Smooth muscle cell (in vitro differentiated cells): ENCODE results near the gene AP2A2. TPM values are rescaled to one million over a fixed set of nuclear protein-coding genes. Genes with fewer than 3 reads are reported as not detected.

Source experiments
- DNase-seq: peaks from one replicate; lab custom pipeline; 2025; ENCODE audit not compliant: unreplicated experiment; lab: John Stamatoyannopoulos, UW
- H2AFZ ChIP-seq: fragments of 200-600 bp; sonication (generic); 2 replicates; pipeline ENCODE4 v1.6.0; 2016; ENCODE audit warnings: antibody characterized with exemption, low read depth, mild to moderate bottlenecking
- H3F3A ChIP-seq: fragments of 200-600 bp; sonication (generic); 2 replicates; pipeline ENCODE4 v1.6.0; 2017; ENCODE audit warnings: antibody characterized with exemption, low read depth
- H3K27ac ChIP-seq: fragments of 200-600 bp; sonication (generic); 2 replicates; pipeline ENCODE4 v1.5.1; 2016; ENCODE audit warnings: low read depth, mild to moderate bottlenecking
- H3K27me3 ChIP-seq: fragments of 200-600 bp; sonication (generic); 2 replicates; pipeline ENCODE4 v1.6.1; 2016; ENCODE audit warnings: low read depth, mild to moderate bottlenecking
- H3K36me3 ChIP-seq: fragments of 200-600 bp; sonication (generic); 2 replicates; pipeline ENCODE4 v1.5.1; 2016; ENCODE audit warnings: low read depth
- H3K4me1 ChIP-seq: fragments of 200-600 bp; sonication (generic); 2 replicates; pipeline ENCODE4 v1.5.1; 2016; ENCODE audit warnings: low read depth
- H3K4me2 ChIP-seq: fragments of 200-600 bp; sonication (generic); 2 replicates; pipeline ENCODE4 v1.6.0; 2016; ENCODE audit warnings: mild to moderate bottlenecking
- H3K4me3 ChIP-seq: fragments of 200-600 bp; sonication (generic); 2 replicates; pipeline ENCODE4 v1.5.1; 2016; ENCODE audit warnings: mild to moderate bottlenecking
- H3K79me2 ChIP-seq: fragments of 200-600 bp; sonication (generic); 2 replicates; pipeline ENCODE4 v1.6.0; 2016; ENCODE audit warnings: low read depth, mild to moderate bottlenecking
- H3K9ac ChIP-seq: fragments of 200-600 bp; sonication (generic); 2 replicates; pipeline ENCODE4 v1.6.0; 2016; ENCODE audit warnings: low read depth
- H3K9me3 ChIP-seq: fragments of 200-600 bp; sonication (generic); replicated peaks from 2 replicates; pipeline ENCODE4 v1.5.1; 2016; ENCODE audit warnings: low read depth
- H4K20me1 ChIP-seq: fragments of 200-600 bp; sonication (generic); 2 replicates; pipeline ENCODE4 v1.6.0; 2016; ENCODE audit warnings: low read depth
- CTCF ChIP-seq: fragments of 200-600 bp; sonication (generic); IDR thresholded peaks from 2 replicates; pipeline ENCODE4 v1.5.1; 2017; ENCODE audit warnings: borderline replicate concordance, mild to moderate bottlenecking, antibody characterized with exemption; ENCODE audit not compliant: insufficient read depth, poor library complexity, severe bottlenecking
- WGBS: methylation state at CpG from one replicate; pipeline ENCODE4 v1.1.7; 2016; ENCODE audit warnings: low lambda C conversion rate; 5-methylcytosine and 5-hydroxymethylcytosine counted together
- polyA plus RNA-seq: library from polyadenylated mRNA; unstranded; fragments of >200 nt; fragmentation: Nextera tagmentation; extraction: Ambion mirVana; gene quantifications from 2 replicates; pipeline ENCODE4 v1.2.1, GENCODE V29; 2016
- total RNA-seq: library from RNA; depleted of rRNA; stranded (reverse); fragments of >200 nt; gene quantifications from 2 replicates; pipeline ENCODE4 v1.2.3, GENCODE V29; 2014

Gene AP2A2
- total and polyA plus RNA-seq, 2 experiments from 2014 or later: 25.1 to 35.8 TPM

- peaks cover 100% of the 10 kb centered on the region for H3K79me2 ChIP-seq
- peaks cover 15% of the 10 kb centered on the region for H3K4me1 ChIP-seq
- H3K27me3 ChIP-seq: no peaks in the 10 kb centered on the region
- H3K9me3 ChIP-seq: no peaks in the 10 kb centered on the region
- no peak for DNase-seq
- no peak for TF ChIP-seq CTCF
- no peak overlapping the region for H3K9ac ChIP-seq
- H3K27ac ChIP-seq: no peak overlapping the region
- H2AFZ ChIP-seq: no peak overlapping the region
- H3K4me3 ChIP-seq: no peak overlapping the region
- WGBS: 74% methylated on average over 3 of the region's 3 CpGs
- H3K4me2 ChIP-seq: no peak overlapping the region
- peaks cover 14% of the 10 kb centered on the region for H3F3A ChIP-seq
- H4K20me1 ChIP-seq: peaks cover 95% of the 10 kb centered on the region
- H3K36me3 ChIP-seq: no peaks in the 10 kb centered on the region
These were observed 5.7 kb downstream of the AP2A2 start for GRCh38 chr11:931385-931784.

GRCh38 chr11:932435-932834 lies 6.8 kb downstream of the AP2A2 start:
- TF ChIP-seq CTCF: no peak
- H4K20me1 ChIP-seq: peaks cover 96% of the 10 kb centered on the region
- H3K4me2 ChIP-seq: peak overlapping the region; percentile 35

GRCh38 chr11:933142-933851 lies 7.6 kb downstream of the AP2A2 start:
- 62% methylated on average over 14 of the region's 14 CpGs for WGBS
- Histone ChIP-seq H4K20me1 (peaks cover 96% of the 10 kb centered on the region), H3K27ac (peak overlapping the region; percentile 40), H3K4me3 (no peak overlapping the region), H3K36me3 (no peaks in the 10 kb centered on the region), H3F3A (peaks cover 10% of the 10 kb centered on the region), H3K9me3 (no peaks in the 10 kb centered on the region), H2AFZ (no peak overlapping the region), H3K79me2 (peaks cover 100% of the 10 kb centered on the region), H3K4me2 (peak overlapping the region; percentile 12), H3K27me3 (no peaks in the 10 kb centered on the region), H3K9ac (no peak overlapping the region), H3K4me1 (peaks cover 10% of the 10 kb centered on the region)
- no peak for DNase-seq
- TF ChIP-seq CTCF: no peak

More at GRCh38 chr11:932435-932834, 6.8 kb downstream of the AP2A2 start:
- H2AFZ ChIP-seq: no peak overlapping the region
- H3K79me2 ChIP-seq: peaks cover 100% of the 10 kb centered on the region
- no peaks in the 10 kb centered on the region for H3K36me3 ChIP-seq
- no peaks in the 10 kb centered on the region for H3K9me3 ChIP-seq
- peak overlapping the region; percentile 40 for H3K27ac ChIP-seq
- DNase-seq: no peak
- H3K4me3 ChIP-seq: no peak overlapping the region
- peaks cover 10% of the 10 kb centered on the region for H3K4me1 ChIP-seq
- no peak overlapping the region for H3K9ac ChIP-seq
- no peaks in the 10 kb centered on the region for H3K27me3 ChIP-seq
- 74% methylated on average over 4 of the region's 4 CpGs for WGBS
- peaks cover 14% of the 10 kb centered on the region for H3F3A ChIP-seq

- H3F3A ChIP-seq: peaks cover 10% of the 10 kb centered on the region
- H3K9me3 ChIP-seq: no peaks in the 10 kb centered on the region
- H3K4me2 ChIP-seq: no peak overlapping the region
- H2AFZ ChIP-seq: no peak overlapping the region
- peaks cover 10% of the 10 kb centered on the region for H3K4me1 ChIP-seq
- 83% methylated on average over 7 of the region's 7 CpGs for WGBS
- no peak overlapping the region for H3K27ac ChIP-seq
- H3K4me3 ChIP-seq: no peak overlapping the region
- H3K9ac ChIP-seq: no peak overlapping the region
- peaks cover 100% of the 10 kb centered on the region for H3K79me2 ChIP-seq
- no peaks in the 10 kb centered on the region for H3K36me3 ChIP-seq
- TF ChIP-seq CTCF: no peak
- H3K27me3 ChIP-seq: no peaks in the 10 kb centered on the region
- no peak for DNase-seq
- H4K20me1 ChIP-seq: peaks cover 96% of the 10 kb centered on the region
These were observed 8.3 kb downstream of the AP2A2 start for GRCh38 chr11:933936-934335.
